WI38 (cell line): Measurements from ENCODE around the gene SLC16A12.

Source experiments
- H3K4me3 ChIP-seq: 2 replicates; pipeline ENCODE4 v1.5.1; 2011; ENCODE audit warnings: low read depth, mild to moderate bottlenecking, control low read depth, low read length
- CTCF ChIP-seq: IDR thresholded peaks from 2 replicates; pipeline ENCODE4 v1.5.1; 2012; ENCODE audit warnings: low read depth, mild to moderate bottlenecking, control low read depth, low read length

Gene SLC16A12

GRCh38 chr10:89494068-89494467 is 41.3 kb downstream of the SLC16A12 start:
- no peak for TF ChIP-seq CTCF
- H3K4me3 ChIP-seq, result no peak overlapping the region

GRCh38 chr10:89491932-89492331 is 43.5 kb downstream of the SLC16A12 start:
- H3K4me3 ChIP-seq, result no peak overlapping the region
- TF ChIP-seq CTCF, result no peak

GRCh38 chr10:89490596-89491335 is 44.6 kb downstream of the SLC16A12 start:
- H3K4me3 ChIP-seq, result no peak overlapping the region
- no peak for TF ChIP-seq CTCF

- TF ChIP-seq CTCF, result no peak
- no peak overlapping the region for H3K4me3 ChIP-seq
These were observed 53.1 kb downstream of the SLC16A12 start for GRCh38 chr10:89482256-89482655.

- TF ChIP-seq CTCF, result no peak
- H3K4me3 ChIP-seq, result no peak overlapping the region
These were observed 53.7 kb downstream of the SLC16A12 start for GRCh38 chr10:89481662-89482061.

- no peak for TF ChIP-seq CTCF
- no peak overlapping the region for H3K4me3 ChIP-seq
These were observed 55.5 kb downstream of the SLC16A12 start for GRCh38 chr10:89479771-89480446.

- no peak overlapping the region for H3K4me3 ChIP-seq
- no peak for TF ChIP-seq CTCF
These were observed 56.4 kb downstream of the SLC16A12 start for GRCh38 chr10:89478739-89479654.
